CD1c-positive myeloid dendritic cell (primary cell): ENCODE data around the gene BTNL2.
"Not testable (repeated sequence)": the region's sequence is repeated elsewhere in the genome, so short reads cannot be mapped to it uniquely, and the experiment has no call there.

Experiments
- DNase-seq: peaks from one replicate; pipeline ENCODE4 v3.0.0-alpha.2; 2016; ENCODE audit errors: extremely low spot score

Gene BTNL2

DNA sequence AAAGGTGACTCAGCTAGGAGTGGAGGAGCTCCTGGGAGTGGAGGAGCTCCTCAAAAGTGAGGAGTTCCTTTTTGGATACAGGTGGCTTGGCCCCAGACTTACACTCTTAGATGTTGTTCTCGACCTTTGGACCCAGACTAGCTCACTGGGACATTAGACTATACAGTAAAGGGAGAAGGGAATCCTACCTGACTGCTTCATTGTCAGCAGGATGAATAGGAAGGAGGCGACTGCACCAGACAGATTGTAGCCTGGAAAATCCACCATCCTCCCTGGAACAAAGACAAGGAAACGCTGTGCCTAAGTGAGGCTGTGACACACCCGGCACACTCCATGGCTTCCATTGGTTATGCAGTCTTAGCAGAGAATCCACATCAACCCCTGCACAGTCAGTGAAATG, at the start of gene BTNL2:
Gene BTNL2 (minus strand): TSS at position 325 of the 400 bp plus-strand sequence. CDS start 58 bp downstream, at position 267.
- DNase-seq: no peak

GRCh38 chr6:32449088-32449736, 42.2 kb upstream of the BTNL2 start:
- DNase-seq: no peak

GRCh38 chr6:32447932-32448331, 41.0 kb upstream of the BTNL2 start:
- DNase-seq: no peak

- DNase-seq: no peak
These were observed 38.4 kb upstream of the BTNL2 start for GRCh38 chr6:32445321-32445854.

DNA sequence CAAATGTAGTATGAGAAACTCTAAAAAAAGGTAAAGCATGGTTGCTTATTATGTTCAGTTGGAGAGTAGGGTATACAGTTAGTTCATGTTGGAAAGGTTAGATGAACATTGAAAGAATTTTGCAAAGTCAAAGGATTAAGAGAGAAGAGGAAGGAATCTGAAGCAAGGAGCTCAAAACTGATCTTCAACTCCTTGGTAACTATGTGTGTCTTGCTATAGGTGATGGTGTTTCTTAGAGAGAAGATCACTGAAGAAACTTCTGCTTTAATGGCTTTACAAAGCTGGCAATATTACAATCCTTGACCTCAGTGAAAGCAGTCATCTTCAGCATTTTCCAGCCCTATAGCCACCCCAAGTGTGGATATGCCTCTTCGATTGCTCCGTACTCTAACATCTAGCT, 37.5 kb upstream of the BTNL2 start:
- DNase-seq: no peak

GRCh38 chr6:32442977-32443552, 36.1 kb upstream of the BTNL2 start:
- peak; percentile 25 for DNase-seq

DNA sequence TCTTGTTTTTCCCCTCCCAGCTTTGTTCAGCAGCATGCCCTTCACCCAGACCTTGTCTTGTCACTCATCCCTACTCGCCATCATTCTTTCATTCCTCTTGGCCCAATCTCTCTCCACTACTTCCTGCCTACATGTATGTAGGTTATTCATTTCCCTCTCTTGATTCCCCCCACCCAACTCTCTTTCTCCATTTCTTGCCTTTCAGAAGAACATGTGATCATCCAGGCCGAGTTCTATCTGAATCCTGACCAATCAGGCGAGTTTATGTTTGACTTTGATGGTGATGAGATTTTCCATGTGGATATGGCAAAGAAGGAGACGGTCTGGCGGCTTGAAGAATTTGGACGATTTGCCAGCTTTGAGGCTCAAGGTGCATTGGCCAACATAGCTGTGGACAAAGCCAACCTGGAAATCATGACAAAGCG, 35.3 kb upstream of the BTNL2 start:
- no peak for DNase-seq

DNA sequence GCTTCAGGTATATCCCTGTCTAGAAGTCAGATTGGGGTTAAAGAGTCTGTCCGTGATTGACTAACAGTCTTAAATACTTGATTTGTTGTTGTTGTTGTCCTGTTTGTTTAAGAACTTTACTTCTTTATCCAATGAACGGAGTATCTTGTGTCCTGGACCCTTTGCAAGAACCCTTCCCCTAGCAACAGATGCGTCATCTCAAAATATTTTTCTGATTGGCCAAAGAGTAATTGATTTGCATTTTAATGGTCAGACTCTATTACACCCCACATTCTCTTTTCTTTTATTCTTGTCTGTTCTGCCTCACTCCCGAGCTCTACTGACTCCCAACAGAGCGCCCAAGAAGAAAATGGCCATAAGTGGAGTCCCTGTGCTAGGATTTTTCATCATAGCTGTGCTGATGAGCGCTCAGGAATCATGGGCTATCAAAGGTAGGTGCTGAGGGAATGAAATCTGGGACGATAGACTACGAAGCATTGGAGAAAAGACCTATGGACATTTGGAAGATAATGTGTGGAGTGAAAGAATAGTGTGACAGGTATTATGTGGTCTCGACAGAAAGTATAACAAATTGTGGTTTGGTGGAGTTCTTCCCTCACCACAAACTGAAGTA, 32.7 kb upstream of the BTNL2 start, which contains the start of gene HLA-DRA:
Gene HLA-DRA (plus strand): TSS at position 286 of the 613 bp plus-strand sequence. CDS start 64 bp downstream, at position 350.
- peak; percentile 99 for DNase-seq

DNA sequence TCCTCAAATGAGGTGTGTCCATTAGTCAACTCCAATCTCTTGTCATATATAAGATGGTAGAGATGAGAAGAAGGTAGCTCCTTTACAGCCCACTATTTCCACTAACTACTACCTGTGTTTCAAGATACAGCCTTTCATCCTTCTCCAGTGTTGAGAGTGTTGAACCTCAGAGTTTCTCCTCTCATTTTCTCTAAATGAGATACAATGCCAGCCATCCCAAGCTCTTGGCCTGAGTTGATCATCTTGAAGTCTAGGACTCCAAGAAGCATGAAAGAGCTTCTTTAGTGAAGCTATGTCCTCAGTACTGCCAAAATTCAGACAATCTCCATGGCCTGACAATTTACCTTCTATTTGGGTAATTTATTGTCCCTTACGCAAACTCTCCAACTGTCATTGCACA, 32.2 kb upstream of the BTNL2 start:
- DNase-seq: no peak

DNA sequence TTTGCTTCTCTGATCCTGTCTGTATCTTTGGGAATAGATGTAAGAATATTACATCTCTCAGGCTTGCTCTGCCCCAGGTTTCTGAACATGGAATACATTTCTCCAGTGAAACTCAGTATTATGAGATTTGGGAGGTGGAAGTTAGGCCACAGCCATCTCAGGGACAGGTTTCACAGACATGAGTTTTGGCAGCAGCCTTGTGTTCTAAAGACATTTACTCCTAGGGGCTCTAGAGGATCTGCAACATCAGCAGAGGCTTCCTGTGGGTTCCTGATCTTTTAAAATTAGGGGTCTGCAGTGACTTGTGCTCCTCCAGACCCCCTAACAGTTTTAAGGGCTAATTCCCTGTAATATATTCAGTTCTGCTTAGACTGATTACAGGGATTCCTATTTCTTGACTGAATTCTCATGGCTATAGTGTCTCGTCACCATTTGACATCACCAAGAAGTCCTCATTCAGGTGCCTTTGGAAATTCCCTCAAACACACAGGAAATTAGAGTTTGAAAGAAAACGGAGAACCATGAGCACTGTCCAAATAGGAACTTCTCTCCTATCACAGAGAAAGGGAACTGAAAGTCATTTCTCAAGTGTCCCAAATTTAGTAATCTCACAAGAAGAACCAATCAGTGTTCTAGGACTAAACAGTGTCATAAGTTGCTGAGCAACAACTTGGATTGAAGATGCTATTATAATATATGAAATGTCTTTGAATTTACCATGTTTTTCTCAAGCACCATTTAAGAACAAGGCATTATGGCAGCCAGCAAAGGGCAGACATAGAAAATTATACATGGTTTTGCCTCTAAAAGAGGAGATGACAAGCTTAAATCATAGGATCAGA, 30.2 kb upstream of the BTNL2 start:
- peak; percentile 97 for DNase-seq

- DNase-seq: no peak
These were observed 29.2 kb upstream of the BTNL2 start for GRCh38 chr6:32436186-32436585.

DNA sequence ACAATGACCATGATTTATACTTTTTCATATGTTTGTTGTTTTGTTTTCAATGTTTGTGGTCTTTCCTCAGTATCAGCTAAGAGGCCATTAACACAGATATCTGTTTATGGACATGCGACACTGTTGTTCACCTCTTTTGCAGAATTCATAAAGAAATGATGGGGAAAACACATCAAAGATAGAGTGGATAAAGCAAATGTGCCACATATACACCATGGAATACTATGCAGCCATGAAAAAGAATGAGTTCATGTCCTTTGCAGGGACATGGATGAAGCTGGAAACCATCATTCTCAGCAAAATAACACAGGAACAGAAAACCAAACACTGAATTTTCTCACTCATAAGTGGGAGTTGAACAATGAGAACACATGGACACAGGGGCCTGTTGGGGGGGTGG, 27.0 kb upstream of the BTNL2 start:
- DNase-seq: not testable (repeated sequence)

GRCh38 chr6:32432050-32432450, 25.1 kb upstream of the BTNL2 start:
- DNase-seq: peak; percentile 77

GRCh38 chr6:32431142-32431541, 24.2 kb upstream of the BTNL2 start:
- DNase-seq: no peak

DNA sequence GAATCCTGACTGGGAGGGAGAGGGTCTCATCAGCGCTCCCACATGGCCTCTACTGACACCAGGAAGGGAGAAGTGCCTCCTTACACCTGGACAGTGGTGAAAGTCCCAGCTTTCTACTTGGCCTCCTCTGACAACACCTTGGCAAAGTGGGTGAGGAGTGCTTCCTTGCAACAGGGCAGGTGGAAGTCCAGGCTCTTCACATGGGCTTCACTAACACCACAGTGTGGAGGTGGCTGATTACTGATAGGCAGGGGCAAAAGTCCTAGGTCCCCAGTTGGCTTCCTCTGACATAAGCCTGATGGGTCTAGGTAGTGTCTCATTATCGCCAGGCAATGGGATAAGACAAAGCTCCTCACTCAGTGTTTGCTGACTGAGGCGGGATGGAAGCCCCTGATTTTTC, 23.2 kb upstream of the BTNL2 start:
- no peak for DNase-seq

- DNase-seq: no peak
These were observed 21.0 kb upstream of the BTNL2 start for GRCh38 chr6:32427934-32428474.

DNA sequence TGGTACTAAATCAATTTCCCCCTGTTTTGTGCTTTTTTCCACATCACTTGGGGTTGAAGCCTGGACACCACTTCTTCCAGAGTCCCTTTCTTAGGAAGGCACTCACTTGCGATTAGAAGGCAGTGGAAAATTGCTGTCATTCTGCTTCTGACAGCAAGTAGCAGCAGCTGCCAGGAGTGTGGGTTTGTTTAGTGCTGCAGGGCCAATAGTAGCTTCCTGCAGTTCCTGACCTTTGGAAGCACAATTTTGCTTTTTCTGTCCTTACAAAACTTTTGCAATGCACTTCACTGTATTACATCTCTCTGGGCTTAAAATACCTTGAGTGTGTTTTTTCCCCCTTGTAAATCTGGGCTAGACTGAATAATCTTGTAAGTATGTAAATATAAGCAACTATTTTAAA, 20.2 kb upstream of the BTNL2 start:
- DNase-seq: no peak

GRCh38 chr6:32426338-32426737, 19.4 kb upstream of the BTNL2 start:
- DNase-seq: no peak

GRCh38 chr6:32424589-32425300, 17.8 kb upstream of the BTNL2 start:
- DNase-seq: no peak

DNA sequence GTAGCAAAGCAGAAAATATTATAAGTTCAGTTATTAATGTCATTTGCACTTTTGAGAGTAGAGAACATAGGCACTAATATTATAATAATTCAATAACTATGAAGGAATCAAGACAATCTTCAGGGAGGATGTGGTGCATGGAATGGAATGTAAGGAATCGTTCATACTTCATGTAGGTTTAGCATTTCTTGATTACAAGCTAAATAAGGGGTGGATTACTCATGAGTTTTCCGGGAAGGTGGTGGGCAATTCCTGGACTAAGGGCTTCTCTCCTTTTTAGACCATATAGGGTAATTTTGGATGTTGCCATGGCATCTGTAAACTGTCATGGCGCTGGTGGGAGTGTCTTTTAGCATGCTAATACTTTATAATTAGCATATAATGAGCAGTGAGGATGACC, 9.1 kb upstream of the BTNL2 start:
- no peak for DNase-seq

- DNase-seq: peak; percentile 87
These were observed 8.6 kb upstream of the BTNL2 start for GRCh38 chr6:32415521-32416019.
